ENCODE measurements around the gene ACYP2.
"Not testable (repeated sequence)": the region's sequence is repeated elsewhere in the genome, so short reads cannot be mapped to it uniquely, and the experiment has no call there.

The ACYP2 gene

DNA sequence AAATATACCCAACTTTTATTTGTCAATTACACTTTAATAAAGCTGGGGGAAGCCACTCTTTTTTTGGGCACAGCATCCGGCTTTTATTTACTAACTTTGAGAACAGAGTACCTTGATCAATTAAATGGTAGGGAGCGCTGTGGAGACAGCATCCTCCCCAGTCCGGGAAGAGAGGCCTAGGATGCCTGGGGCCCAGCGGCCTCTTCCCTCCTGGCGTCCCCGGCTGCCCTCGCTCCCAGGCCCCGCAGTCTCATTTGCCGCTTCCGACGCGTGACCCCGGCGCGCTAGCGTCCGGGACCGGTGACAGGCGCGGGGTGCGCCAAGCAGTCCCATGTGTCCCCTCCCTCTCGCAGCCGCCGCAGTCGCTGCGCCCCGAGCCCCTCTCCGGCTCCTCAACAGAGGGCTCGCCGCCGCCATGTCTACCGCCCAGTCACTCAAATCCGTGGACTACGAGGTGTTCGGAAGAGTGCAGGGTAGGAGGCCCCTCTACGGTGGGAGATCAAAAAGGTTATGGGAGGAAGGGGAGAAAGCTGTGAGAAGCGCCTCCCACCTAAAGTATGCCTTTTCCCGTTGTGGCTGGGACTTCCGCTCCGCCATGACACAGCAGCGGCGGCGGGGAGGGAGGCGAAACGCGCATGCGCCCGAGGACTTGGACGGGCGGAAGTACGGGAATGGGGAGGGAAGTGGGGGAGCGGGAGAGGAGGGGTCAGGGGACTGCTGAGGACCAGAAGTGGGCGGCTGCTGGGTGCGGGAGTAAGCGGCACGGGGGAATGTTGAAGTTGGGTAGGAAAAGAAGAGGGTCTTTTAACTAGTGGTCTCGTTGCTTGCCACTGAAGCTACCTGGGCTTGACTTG, at the start of gene ACYP2:
Gene ACYP2, plus strand, starts transcription at position 332 of the 854 bp plus-strand sequence.
- peak; percentile 93 for DNase-seq

DNA sequence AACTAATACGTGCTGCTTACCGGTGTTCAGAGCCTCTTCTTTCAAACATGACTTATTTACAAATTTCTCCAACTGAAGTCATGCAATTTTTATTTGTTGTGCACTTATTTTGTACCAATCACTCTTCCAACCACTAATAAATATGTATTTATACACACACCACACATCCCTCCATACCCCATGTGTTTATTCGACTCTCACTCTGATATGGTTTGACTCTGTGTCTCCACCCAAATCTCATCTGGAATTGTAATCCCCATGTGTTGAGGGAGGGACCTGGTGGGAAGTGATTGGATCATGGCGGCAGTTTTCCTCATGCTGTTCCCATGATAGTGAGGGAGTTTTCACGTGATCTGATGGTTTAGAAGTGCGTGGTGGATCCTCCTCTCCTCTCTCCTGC, 49.5 kb upstream of the ACYP2 start:
- DNase-seq, result no peak

DNA sequence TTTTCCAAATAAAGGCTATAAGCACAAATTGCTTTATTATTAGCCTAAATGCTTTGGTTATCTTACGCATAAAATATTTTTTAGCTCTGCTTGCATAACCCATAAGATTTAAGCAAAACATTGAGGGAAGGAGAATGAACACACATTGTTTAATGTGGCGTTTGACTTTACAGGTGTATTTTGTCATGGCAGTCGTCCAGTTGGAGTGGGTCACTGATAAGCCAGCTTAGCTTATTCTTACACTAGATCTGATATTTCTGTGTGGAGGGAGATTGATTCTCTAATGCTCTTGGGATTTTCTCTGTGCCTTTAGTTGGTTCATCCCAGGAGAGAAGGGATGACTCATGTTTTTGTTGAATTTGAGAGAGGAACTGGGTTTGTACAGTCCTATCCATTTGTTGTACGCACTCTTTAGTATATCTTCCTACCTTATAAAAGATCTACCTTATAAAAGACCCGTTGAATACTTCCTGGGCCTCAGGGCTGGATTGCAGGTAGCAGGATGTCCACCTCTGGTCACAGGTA, 47.5 kb upstream of the ACYP2 start:
- DNase-seq, result no peak

DNA sequence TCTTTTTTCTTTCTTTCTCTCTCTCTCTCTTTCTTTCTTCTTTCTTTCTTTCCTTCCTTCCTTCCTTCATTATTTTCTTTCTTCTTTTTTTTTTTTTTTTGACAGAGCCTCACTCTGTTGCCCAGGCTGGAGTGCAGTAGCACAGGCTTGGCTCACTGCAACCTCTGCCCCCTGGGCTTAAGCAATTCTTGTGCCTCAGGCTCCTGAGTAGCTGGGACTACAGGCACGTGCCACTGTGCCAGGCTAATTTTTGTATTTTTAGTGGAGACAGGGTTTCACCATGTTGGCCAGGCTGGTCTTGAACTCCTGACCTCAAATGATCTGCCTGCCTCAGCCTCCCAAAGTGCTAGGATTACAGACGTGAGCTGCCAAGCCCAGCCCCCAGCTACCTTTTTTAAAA, 42.9 kb upstream of the ACYP2 start:
- not testable (repeated sequence) for DNase-seq

GRCh38 chr2:54073796-54074195, 41.6 kb upstream of the ACYP2 start:
- no peak for DNase-seq

DNA sequence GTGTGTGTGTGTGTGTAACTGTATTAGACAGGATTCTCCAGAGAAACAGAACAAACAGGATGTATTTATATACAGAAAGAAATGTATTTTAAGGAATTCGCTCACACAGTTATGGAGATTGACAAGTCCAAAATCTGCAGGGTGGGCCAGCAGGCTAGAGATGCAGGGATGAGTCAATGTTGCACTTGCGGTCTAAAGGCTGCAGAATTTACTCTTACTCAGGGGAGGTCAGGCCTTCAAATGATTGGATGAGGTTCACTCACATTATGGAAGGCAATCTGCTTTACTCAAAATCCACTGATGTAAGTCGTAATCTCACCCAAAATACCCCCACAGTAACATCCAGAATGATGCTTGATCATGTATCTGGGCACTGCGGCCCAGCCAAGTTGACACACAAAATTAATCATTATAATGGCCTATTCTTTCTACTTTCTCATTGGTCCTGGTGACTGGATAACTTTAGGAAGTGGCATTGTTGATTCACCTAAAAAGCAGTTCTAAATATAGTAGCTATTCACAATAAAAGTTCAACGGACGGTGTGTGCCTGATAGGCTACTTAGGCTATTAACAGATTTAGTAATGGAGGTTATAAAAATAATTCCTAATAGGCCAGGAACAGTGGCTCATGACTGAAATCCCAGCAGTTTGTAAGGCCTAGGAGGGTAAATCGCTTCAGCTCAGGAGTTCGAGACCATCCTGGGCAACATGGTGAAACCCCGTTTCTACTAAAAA, 40.6 kb upstream of the ACYP2 start:
- DNase-seq, result no peak

- DNase-seq, result no peak
Observed at GRCh38 chr2:54076586-54076985, 38.8 kb upstream of the ACYP2 start.

DNA sequence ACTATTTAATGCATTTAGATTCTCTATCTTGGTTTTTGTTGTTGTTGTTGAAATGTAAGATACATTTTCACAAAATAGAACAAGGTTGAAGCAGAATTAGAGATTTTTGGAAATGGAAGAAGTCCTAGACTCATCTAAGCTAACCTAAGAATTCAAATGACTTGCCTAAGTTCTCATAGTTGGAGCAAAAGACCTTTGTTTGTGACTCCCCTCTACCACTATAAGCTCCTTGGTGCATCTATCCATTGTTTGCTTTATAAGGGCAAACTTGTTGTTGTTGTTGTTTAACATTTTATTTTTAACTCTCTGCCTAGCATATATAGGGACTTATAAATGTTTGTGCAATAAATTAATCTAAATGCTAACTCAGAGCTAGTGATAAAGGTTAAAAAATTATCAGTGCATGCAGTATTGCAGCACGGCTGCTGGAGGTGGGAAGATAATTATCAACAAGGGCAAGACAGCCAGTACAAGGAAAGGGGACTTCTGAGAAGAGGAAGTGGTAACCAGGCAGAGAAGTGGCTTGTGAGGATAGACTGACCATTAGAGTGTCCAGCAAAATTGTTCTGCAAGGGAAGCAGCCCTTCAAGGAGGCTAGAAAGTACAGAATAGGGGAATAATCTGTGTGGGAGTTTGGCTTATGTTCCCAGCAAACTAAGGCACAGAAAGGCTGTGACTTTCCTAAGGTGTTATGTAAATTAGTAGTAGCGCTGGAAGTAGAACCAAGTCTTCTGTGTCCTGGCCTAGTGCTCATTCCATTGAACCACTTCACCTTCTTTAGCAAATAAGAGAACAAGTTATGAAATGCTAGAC, 38.1 kb upstream of the ACYP2 start:
- no peak for DNase-seq

DNA sequence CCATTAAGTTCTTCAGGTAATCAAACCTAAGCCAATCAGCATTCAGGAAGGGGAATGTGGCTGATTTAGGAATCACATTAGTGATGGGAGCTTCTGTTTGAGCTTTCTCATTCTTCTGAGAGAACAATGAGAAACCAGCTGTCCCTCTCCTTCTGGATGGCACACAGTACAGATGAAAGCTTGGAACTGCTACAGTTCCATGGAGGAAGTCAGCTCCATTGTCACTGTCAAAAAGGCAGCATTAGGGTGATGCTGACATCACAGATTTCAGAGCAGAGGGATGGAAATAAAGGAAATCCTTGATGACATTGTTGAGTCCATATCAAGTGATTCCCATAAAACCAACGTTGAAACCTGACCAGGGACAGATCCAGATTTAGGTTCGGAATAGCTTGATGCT, 36.1 kb upstream of the ACYP2 start:
- DNase-seq, result no peak

- no peak for DNase-seq
Observed at GRCh38 chr2:54081574-54081973, 33.8 kb upstream of the ACYP2 start.

DNA sequence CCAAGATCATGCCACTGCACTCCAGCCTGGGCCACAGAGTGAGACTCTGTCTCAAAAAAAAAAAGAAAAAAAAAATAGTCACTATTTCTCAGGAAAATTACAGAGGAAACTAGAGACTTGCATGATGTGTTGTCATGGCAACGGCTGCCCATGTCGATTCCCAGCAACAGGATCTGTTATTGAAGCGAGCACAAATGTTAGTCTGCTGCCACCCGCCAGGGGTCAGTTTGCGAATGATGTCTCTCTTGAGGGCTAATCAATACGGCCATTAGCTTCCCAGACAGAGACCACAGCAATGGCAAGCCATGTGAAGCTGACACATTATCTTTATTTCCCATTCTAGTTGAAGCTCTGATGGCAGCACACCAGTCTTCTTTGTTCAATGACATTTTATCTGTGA, 32.4 kb upstream of the ACYP2 start:
- no peak for DNase-seq

GRCh38 chr2:54083445-54083844, 32.0 kb upstream of the ACYP2 start:
- DNase-seq, result no peak

- DNase-seq, result no peak
Observed at GRCh38 chr2:54084600-54084999, 30.8 kb upstream of the ACYP2 start.

DNA sequence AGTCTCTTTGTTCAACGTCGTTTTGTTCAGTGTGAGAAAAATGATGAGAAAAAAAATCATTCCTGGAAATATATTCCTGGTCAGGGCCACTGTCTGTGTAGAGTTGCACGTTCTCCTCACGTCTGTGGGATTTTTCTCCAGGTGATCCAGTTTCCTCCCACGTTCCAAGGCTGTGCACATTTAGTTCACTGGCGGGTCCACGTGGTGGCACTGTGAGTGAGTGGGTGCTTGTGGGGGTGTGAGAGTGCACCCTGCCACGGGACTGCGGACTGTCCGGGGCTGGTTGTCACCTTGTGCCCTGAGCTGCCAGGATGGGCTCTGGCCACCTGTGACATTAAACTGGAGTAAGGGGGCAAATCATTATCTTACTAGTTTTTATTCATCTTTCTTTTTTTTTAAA, 30.3 kb upstream of the ACYP2 start:
- no peak for DNase-seq

- no peak for DNase-seq
Observed at GRCh38 chr2:54086157-54086556, 29.3 kb upstream of the ACYP2 start.

DNA sequence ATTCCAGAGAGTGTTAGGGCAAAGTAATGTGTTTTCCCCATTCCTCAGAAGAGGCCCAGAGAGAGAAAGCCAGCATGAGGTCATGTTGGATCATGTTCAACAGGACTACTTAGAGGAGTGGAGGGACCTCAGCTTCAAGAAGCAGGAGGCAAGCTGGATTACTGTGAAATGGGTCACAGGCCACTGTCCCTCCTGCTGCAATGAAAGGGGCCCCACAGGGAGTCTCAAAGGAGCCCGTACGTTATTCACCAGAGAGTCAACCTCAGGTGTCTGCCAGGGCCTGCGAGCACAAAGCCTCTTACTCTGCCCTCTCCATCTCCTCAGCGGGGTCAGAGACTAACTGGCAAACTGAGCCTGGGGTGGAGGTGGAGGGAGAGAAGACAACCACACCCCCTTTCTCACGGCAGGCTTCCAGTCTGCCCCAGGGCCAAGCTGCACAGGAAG, 27.2 kb upstream of the ACYP2 start:
- no peak for DNase-seq

DNA sequence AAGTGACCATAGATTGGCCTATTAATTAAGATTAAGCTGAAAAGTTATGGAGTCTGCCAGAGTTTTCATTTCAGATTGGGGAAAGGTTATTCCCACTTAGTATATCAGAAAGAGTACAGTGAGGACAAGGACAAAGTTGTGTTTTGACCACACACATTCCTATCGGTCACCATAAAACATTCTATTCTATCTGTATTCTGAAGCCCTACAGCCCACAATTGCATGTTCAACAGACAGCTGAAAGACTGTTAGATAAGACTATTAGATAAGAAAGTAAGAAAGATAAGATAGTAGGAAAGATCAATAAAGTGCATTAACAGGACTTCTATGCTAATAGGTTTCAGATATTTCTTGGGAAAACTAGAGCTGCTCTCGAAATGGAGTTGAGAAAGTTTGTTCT, 26.7 kb upstream of the ACYP2 start:
- no peak for DNase-seq

- DNase-seq, result no peak
Observed at GRCh38 chr2:54090521-54091117, 24.8 kb upstream of the ACYP2 start.

GRCh38 chr2:54092940-54093339, 22.5 kb upstream of the ACYP2 start:
- DNase-seq, result no peak

GRCh38 chr2:54095406-54095805, 20.0 kb upstream of the ACYP2 start:
- DNase-seq, result not testable (repeated sequence)

- not testable (repeated sequence) for DNase-seq
Observed at GRCh38 chr2:54096141-54096540, 19.3 kb upstream of the ACYP2 start.

GRCh38 chr2:54097124-54097523, 18.3 kb upstream of the ACYP2 start:
- no peak for DNase-seq

DNA sequence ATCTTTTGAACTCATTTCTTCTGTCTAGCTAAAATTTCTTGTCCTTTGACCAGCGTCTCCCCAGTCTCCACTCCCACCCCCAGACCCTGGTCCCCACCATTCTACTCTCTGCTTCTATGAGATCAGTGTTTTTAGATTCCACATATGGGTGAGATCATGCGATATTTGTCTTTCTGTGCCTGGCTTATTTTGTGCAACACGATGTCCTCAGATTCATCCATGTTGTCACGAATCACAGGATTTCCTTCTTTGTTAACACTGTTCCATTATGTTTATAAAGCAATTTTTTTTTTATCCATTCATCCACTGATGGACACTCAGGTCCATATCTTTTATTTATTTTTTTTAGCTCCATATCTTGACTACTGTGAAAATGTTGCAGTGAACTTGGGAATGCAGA, 16.0 kb upstream of the ACYP2 start:
- DNase-seq, result no peak

Measured in NCI-H774 (cell line).